MM.1S (cell line): ENCODE results near the gene CRNKL1.
A peak's percentile ranks its signal among the peaks of the same experiment; 100 is the strongest.

ENCODE experiments used
- DNase-seq: peaks from one replicate; pipeline ENCODE4 v3.0.0-alpha.2; 2015
- H2AFZ ChIP-seq: fragments of 300-600 bp; sonication (generic); 2 replicates; pipeline ENCODE4 v1.6.0; 2016; ENCODE audit warnings: antibody characterized with exemption, low read length
- H3F3A ChIP-seq: fragments of 300-600 bp; sonication (generic); 2 replicates; pipeline ENCODE4 v1.6.1; 2016; ENCODE audit warnings: mild to moderate bottlenecking, antibody characterized with exemption, low read length, moderate library complexity, mixed read lengths; ENCODE audit not compliant: insufficient read depth
- H3K27ac ChIP-seq: fragments of 300-600 bp; sonication (generic); 2 replicates; pipeline ENCODE4 v1.5.1; 2016; ENCODE audit warnings: mild to moderate bottlenecking, low read length
- H3K27me3 ChIP-seq: fragments of 300-600 bp; sonication (generic); replicated peaks from 2 replicates; pipeline ENCODE4 v1.6.0; 2016; ENCODE audit warnings: low read length; ENCODE audit not compliant: insufficient read depth
- H3K36me3 ChIP-seq: fragments of 300-600 bp; sonication (generic); replicated peaks from 2 replicates; pipeline ENCODE4 v1.6.1; 2016; ENCODE audit warnings: mild to moderate bottlenecking, low read length, mixed read lengths; ENCODE audit not compliant: insufficient read depth
- H3K4me1 ChIP-seq: fragments of 300-600 bp; sonication (generic); 2 replicates; pipeline ENCODE4 v1.6.1; 2016; ENCODE audit warnings: low read length, mixed read lengths
- H3K4me2 ChIP-seq: fragments of 300-600 bp; sonication (generic); 2 replicates; pipeline ENCODE4 v1.6.0; 2016; ENCODE audit warnings: low read depth, low read length
- H3K4me3 ChIP-seq: fragments of 300-600 bp; sonication (generic); 2 replicates; pipeline ENCODE4 v1.5.1; 2016; ENCODE audit warnings: low read length, mixed read lengths
- H3K79me2 ChIP-seq: fragments of 300-600 bp; sonication (generic); 2 replicates; pipeline ENCODE4 v1.6.1; 2016; ENCODE audit warnings: mixed run types, low read length, mixed read lengths
- H3K9ac ChIP-seq: fragments of 300-600 bp; sonication (generic); 2 replicates; pipeline ENCODE4 v1.6.1; 2016; ENCODE audit warnings: low read length, mixed read lengths
- H3K9me2 ChIP-seq: fragments of 300-600 bp; sonication (generic); replicated peaks from 2 replicates; pipeline ENCODE4 v1.6.1; 2016; ENCODE audit warnings: mild to moderate bottlenecking, low read length, mixed read lengths; ENCODE audit not compliant: insufficient read depth
- H3K9me3 ChIP-seq: fragments of 300-600 bp; sonication (generic); replicated peaks from 2 replicates; pipeline ENCODE4 v1.6.1; 2016; ENCODE audit warnings: mild to moderate bottlenecking, low read length, mixed read lengths; ENCODE audit not compliant: insufficient read depth
- H4K20me1 ChIP-seq: fragments of 300-600 bp; sonication (generic); 2 replicates; pipeline ENCODE4 v1.6.1; 2016; ENCODE audit warnings: mild to moderate bottlenecking, low read length, moderate library complexity, mixed read lengths; ENCODE audit not compliant: insufficient read depth
- EZH2 ChIP-seq: fragments of 300-600 bp; sonication (generic); optimal IDR thresholded peaks from 2 replicates; pipeline ENCODE3; 2017; ENCODE audit warnings: low read depth, mild to moderate bottlenecking, antibody characterized with exemption, low read length, mixed read lengths
- EZH2phosphoT487 ChIP-seq: fragments of 300-600 bp; sonication (generic); IDR thresholded peaks from 2 replicates; pipeline ENCODE4 v1.6.1; 2018; ENCODE audit warnings: antibody characterized with exemption, low read length
- TF ChIP-seq, protein P1 (sequence below): fragments of 300-600 bp; sonication (generic); IDR thresholded peaks from 2 replicates; pipeline ENCODE4 v1.5.1; 2016; ENCODE audit warnings: antibody characterized with exemption, low read length, mixed read lengths

CRNKL1 gene

DNA sequence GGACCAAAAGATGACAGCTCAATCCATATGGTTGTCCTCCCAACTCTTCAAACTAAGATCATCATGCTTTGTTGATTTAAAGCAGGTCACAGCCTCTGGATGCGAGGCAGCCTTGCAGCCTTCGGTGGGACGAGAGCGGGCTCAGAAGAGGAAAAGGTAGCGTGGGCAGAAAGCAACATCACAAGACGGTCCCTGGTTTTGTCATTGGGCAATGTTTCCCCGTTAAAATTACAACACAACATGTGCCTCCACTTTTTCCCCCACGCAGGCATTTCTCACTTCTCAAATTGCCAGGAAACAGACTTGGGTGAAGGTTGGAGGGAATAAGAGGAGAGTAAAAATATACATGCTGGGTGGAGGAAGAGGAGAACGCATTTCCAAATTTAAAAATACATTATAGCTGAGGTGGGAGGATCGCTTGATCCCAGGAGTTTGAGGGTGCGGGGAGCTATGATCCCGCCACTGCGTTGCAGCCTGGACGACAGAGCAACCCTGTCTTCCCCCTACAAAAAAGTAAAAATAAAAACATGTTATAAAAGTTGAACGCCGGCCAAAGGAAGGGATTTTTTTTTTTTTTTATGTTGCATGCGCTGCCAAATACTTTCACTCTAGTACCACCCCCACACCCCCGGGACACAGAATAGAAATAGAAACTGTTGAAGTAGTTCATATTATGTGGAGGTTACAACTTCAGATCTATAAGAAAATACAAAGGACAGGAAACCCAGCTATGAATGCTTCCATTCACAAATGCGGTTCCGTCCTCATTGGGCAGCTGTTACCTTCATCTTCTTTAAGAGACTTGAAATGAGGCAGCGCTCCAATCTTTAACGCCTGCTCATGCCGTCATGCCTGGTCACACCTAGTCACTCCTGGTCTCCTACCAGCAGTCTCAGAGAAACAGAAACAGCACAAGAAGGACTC, 49.0 kb downstream of the CRNKL1 start:
- DNase-seq = peak; percentile 62
- H3K9me2 ChIP-seq = no peaks in the 10 kb centered on the region
- H2AFZ ChIP-seq = peak overlapping the region; percentile 55
- no peaks in the 10 kb centered on the region for H4K20me1 ChIP-seq
- H3K9ac ChIP-seq = no peak overlapping the region
- H3K36me3 ChIP-seq = no peaks in the 10 kb centered on the region
- peak overlapping the region; percentile 46 for H3K4me3 ChIP-seq
- TF ChIP-seq EZH2 = no peak
- TF ChIP-seq EZH2phosphoT487 = no peak
- TF ChIP-seq, protein P1, sequence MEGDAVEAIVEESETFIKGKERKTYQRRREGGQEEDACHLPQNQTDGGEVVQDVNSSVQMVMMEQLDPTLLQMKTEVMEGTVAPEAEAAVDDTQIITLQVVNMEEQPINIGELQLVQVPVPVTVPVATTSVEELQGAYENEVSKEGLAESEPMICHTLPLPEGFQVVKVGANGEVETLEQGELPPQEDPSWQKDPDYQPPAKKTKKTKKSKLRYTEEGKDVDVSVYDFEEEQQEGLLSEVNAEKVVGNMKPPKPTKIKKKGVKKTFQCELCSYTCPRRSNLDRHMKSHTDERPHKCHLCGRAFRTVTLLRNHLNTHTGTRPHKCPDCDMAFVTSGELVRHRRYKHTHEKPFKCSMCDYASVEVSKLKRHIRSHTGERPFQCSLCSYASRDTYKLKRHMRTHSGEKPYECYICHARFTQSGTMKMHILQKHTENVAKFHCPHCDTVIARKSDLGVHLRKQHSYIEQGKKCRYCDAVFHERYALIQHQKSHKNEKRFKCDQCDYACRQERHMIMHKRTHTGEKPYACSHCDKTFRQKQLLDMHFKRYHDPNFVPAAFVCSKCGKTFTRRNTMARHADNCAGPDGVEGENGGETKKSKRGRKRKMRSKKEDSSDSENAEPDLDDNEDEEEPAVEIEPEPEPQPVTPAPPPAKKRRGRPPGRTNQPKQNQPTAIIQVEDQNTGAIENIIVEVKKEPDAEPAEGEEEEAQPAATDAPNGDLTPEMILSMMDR = no peak
- H3F3A ChIP-seq = no peaks in the 10 kb centered on the region
- no peak overlapping the region for H3K27ac ChIP-seq
- no peaks in the 10 kb centered on the region for H3K9me3 ChIP-seq
- no peaks in the 10 kb centered on the region for H3K79me2 ChIP-seq
- 0 out of 2 replicates have a peak, but pooled peaks cover 4% of the 10 kb centered on the region for H3K4me1 ChIP-seq
- peak overlapping the region; percentile 78 for H3K4me2 ChIP-seq
- peaks cover 6% of the 10 kb centered on the region; the same call in 1 of the 2 replicates for H3K27me3 ChIP-seq

DNA sequence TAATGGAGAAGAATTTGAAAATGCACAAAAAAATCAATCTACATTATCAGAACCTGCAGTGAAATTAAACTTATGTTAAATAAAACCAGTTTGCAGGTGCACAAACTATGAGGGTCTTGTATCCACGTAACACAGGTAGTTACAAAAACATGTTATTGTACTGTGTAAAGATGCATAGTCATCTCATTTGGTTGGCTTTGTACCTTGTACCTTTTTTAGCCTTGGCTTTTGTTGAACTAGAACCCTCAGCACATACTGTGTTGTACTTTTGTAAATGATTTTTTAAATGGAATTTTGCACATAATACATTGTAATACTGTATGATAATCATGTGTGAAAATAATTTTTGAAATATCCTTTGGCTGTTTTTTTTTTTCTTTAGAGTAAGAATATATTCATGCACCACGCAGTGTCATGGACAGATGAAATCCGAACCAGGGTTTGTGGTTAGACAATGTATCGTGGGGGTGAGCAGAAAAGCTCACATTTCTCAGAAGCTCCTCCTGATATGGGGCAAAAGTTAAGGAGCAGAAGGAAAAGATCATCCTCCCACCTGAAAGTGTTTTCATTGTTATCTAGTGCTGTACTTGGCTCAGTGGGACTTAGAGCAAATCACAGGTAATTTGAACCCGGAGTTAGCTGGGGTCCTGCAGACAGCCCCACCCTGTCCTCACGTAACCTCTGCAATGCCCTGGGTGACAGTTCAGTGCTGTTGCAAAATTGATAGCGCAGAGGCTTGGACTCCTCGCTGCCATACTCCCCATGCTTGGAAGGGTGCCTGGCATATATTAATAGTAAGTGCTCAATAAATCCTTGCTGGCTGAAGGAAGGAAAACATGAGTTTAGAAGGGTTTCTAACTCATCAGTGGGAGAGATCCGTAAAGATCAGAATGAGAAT, 49.9 kb downstream of the CRNKL1 start:
- H3F3A ChIP-seq = no peaks in the 10 kb centered on the region
- no peak for TF ChIP-seq EZH2
- no peak for TF ChIP-seq EZH2phosphoT487
- TF ChIP-seq, protein P1 = no peak
- no peaks in the 10 kb centered on the region for H3K79me2 ChIP-seq
- no peak for DNase-seq
- no peak overlapping the region for H3K27ac ChIP-seq
- no peaks in the 10 kb centered on the region for H3K36me3 ChIP-seq
- no peaks in the 10 kb centered on the region for H3K9me3 ChIP-seq
- peaks cover 6% of the 10 kb centered on the region; the same call in 1 of the 2 replicates for H3K27me3 ChIP-seq
- no peak overlapping the region for H2AFZ ChIP-seq
- H3K4me3 ChIP-seq = no peak overlapping the region
- 0 out of 2 replicates have a peak, but pooled peaks cover 4% of the 10 kb centered on the region for H3K4me1 ChIP-seq
- no peak overlapping the region for H3K9ac ChIP-seq
- H3K9me2 ChIP-seq = no peaks in the 10 kb centered on the region
- H3K4me2 ChIP-seq = no peak overlapping the region
- no peaks in the 10 kb centered on the region for H4K20me1 ChIP-seq

DNA sequence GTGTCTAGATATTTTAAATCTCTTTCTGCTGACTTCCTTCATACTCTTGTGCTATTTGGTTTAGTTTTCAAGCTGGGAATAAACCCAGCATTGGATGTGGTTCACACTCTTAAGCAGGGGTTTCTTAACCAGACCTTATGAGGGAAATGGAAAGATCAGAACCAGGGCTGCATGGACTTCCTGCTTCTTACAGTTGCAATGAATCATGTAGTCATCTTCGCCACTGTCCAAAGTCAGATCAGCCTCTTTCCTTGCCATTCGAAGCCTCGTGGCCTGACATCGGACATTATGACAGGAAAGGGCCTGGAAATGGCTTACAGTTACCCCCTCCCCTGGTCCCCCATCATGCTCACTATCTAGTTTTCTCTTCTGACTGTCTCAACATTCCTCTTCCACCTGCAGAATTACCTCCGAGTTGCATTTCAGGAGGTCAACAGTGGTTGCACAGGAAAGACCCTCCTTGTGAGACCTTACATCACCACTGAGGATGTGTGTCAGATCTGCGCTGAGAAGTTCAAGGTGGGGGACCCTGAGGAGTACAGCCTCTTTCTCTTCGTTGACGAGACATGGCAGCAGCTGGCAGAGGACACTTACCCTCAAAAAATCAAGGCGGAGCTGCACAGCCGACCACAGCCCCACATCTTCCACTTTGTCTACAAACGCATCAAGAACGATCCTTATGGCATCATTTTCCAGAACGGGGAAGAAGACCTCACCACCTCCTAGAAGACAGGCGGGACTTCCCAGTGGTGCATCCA, 51.9 kb downstream of the CRNKL1 start:
- no peak for DNase-seq
- Histone ChIP-seq H3K9me3 (no peaks in the 10 kb centered on the region), H2AFZ (no peak overlapping the region), H3K4me1 (0 out of 2 replicates have a peak, but pooled peaks cover 4% of the 10 kb centered on the region), H3K36me3 (no peaks in the 10 kb centered on the region), H3K4me2 (no peak overlapping the region), H3K9ac (no peak overlapping the region), H3K27me3 (peaks cover 6% of the 10 kb centered on the region; the same call in 1 of the 2 replicates), H3F3A (no peaks in the 10 kb centered on the region), H3K4me3 (no peak overlapping the region), H3K9me2 (no peaks in the 10 kb centered on the region), H3K27ac (no peak overlapping the region), H4K20me1 (no peaks in the 10 kb centered on the region), H3K79me2 (no peaks in the 10 kb centered on the region)
- TF ChIP-seq, protein P1 = no peak
- TF ChIP-seq EZH2 = no peak
- TF ChIP-seq EZH2phosphoT487 = no peak
